ENCODE data around the gene DBNDD1. TPM values are rescaled to one million over a fixed set of nuclear protein-coding genes. Genes with fewer than 3 reads are reported as not detected.

DBNDD1 gene
- total RNA-seq, 4 donors from 2014 or later, result 2.1 to 14.3 (median 5.1) TPM

DNA sequence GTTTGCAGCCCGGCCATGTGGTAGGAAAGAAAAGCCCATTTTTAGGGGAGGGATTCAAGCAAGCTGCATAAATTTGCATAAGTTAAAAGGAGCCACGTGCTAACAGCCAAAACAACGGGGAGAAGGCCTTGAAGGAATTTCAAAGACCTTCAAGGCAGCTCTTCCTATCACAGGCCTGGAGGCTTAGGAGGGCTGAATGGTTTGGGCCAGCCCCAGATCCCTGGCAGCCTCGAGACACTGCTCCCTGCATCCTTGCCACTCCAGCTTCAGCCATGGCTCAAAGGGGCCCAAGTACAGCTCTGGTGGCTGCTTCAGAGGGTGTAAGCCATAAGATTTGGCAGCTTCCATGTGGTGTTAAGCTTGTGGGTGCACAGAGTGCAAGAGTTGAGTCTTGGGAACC lies 35.3 kb upstream of the DBNDD1 start:
- Histone ChIP-seq H3K27ac (replicated peaks in 1 of 4) (no peak overlapping the region), H3K4me3 (no peak overlapping the region), H3K27me3 (peaks cover 0 to 6% (median 0%) of the 10 kb centered on the region in 4 donors), H3K4me1 (no peaks in the 10 kb centered on the region), H3K36me3 (no peaks in the 10 kb centered on the region), H3K9me3 (peaks cover 0 to 14% (median 9%) of the 10 kb centered on the region in 4 donors)
- intact Hi-C loops (cut with DNase I), result no loop called here
- 56% methylated on average over 4 of the region's 4 CpGs for WGBS
- DNase-seq (ENCODE audit: extremely low spot score), result no peak
- TF ChIP-seq, protein P1, sequence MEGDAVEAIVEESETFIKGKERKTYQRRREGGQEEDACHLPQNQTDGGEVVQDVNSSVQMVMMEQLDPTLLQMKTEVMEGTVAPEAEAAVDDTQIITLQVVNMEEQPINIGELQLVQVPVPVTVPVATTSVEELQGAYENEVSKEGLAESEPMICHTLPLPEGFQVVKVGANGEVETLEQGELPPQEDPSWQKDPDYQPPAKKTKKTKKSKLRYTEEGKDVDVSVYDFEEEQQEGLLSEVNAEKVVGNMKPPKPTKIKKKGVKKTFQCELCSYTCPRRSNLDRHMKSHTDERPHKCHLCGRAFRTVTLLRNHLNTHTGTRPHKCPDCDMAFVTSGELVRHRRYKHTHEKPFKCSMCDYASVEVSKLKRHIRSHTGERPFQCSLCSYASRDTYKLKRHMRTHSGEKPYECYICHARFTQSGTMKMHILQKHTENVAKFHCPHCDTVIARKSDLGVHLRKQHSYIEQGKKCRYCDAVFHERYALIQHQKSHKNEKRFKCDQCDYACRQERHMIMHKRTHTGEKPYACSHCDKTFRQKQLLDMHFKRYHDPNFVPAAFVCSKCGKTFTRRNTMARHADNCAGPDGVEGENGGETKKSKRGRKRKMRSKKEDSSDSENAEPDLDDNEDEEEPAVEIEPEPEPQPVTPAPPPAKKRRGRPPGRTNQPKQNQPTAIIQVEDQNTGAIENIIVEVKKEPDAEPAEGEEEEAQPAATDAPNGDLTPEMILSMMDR (IDR thresholded peaks at IDR 0.05), result no peak
- TF ChIP-seq EP300 (IDR thresholded peaks at IDR 0.05), result no peak
- TF ChIP-seq POLR2A (IDR thresholded peaks at IDR 0.05; ENCODE audit: low read depth), result no peak
- no peak for TF ChIP-seq POLR2AphosphoS5 (IDR thresholded peaks at IDR 0.05)

DNA sequence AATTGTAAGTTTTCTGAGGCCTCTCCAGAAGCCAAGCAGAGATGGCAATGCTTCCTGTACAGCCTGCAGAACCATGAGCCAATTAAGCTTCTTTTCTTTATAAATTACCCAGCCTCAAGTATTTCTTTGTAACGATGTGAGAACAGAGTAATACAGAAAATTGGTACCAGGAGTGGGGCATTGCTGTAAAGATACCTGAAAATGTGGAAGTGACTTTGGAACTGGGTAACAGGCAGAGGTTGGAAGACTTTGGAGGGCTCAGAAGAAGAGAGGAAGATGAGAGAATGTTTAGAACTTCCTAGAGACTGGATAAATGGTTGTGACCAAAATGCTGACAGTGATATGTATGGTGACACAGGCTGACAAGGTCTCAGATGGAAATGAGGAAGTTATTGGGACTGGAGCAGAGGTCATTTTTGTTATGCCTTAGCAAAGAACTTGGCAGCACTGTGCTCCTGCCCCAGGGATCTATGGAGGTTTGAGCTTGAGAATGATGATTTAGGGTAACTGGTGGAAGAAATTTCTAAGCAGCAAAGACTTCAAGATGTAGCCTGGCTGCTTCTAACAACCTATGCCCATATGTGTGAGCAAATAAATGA lies 34.7 kb upstream of the DBNDD1 start:
- TF ChIP-seq EP300 (IDR thresholded peaks at IDR 0.05) (no peak), POLR2A (IDR thresholded peaks at IDR 0.05; ENCODE audit: low read depth) (no peak), POLR2AphosphoS5 (IDR thresholded peaks at IDR 0.05) (no peak)
- TF ChIP-seq, protein P1 (IDR thresholded peaks at IDR 0.05), result no peak
- intact Hi-C loops (cut with DNase I), result no loop called here
- H3K36me3 ChIP-seq, result no peaks in the 10 kb centered on the region

DNA sequence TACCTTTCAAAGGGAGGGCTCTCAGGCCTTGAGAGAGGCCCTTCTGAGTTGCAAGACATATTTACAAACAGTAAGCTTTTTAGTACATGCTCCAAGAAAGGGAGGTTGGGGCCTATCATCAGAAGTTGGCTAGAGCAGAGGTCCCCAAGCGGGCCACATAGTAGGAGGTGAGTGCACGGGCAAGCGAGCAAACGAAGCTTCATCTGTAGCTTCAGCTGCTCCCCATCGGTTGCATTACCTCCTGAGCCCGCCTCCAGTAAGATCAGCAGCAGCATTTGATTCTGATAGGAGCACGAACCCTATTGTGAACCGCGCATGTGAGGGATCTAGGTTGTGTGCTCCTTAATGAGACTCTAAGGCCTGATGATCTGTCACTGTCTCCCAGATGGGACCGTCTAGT lies 31.7 kb upstream of the DBNDD1 start:
- H3K4me3 ChIP-seq, result no peak overlapping the region
- peaks cover 10 to 24% (median 22%) of the 10 kb centered on the region in 4 donors for H3K4me1 ChIP-seq
- no peak for TF ChIP-seq EP300 (IDR thresholded peaks at IDR 0.05)
- TF ChIP-seq, protein P1 (IDR thresholded peaks at IDR 0.05), result no peak
- no peak for TF ChIP-seq POLR2A (IDR thresholded peaks at IDR 0.05; ENCODE audit: low read depth)
- TF ChIP-seq POLR2AphosphoS5 (IDR thresholded peaks at IDR 0.05), result no peak
- WGBS, result 89% methylated on average over 10 of the region's 10 CpGs
- no peak for DNase-seq (ENCODE audit: extremely low spot score)
- peaks cover 0 to 31% (median 4%) of the 10 kb centered on the region in 4 donors for H3K27me3 ChIP-seq
- intact Hi-C loops (cut with DNase I), result no loop called here
- peaks cover 0 to 14% (median 9%) of the 10 kb centered on the region in 4 donors for H3K9me3 ChIP-seq
- H3K27ac ChIP-seq (replicated peaks in 1 of 4), result no peak overlapping the region
- H3K36me3 ChIP-seq, result no peaks in the 10 kb centered on the region

More for the DNA sequence above, 34.7 kb upstream of the DBNDD1 start:
- no peak overlapping the region for H3K27ac ChIP-seq (replicated peaks in 1 of 4)
- peaks cover 0 to 6% (median 0%) of the 10 kb centered on the region in 4 donors for H3K27me3 ChIP-seq
- H3K4me3 ChIP-seq, result no peak overlapping the region
- WGBS, result 73% methylated on average over 1 of the region's 1 CpG
- no peak for DNase-seq (ENCODE audit: extremely low spot score)
- H3K9me3 ChIP-seq, result peaks cover 0 to 14% (median 9%) of the 10 kb centered on the region in 4 donors
- H3K4me1 ChIP-seq, result no peaks in the 10 kb centered on the region

DNA sequence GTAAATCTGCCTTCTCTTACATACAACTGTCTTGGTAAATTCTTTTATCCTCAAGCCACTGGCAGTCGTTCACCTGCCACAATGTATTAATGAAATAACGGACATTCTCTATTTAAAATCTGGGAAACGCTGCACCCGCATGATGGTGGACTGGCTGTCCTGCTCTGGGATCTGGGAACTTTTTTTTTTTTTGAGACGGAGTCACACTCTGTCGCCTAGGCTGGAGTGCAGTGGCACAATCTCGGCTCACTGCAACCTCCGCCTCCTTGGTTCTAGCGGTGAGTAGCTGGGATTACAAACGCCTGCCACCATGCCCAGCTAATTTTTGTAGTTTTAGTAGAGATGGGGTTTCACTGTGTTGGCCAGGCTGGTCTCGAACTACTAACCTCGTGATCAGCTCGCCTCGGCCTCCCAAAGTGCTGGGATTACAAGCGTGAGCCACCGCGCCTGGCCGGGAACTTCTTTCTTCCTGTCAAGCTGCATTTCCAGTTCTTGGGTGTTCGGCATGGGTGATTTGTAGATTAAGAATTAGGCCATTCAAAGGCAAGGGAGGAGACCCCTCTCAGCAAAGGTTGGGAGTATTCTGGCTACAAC lies 29.6 kb upstream of the DBNDD1 start:
- 86% methylated on average over 16 of the region's 19 CpGs for WGBS
- Histone ChIP-seq H3K4me3 (peak overlapping the region in 1 of 4 donors; percentile 30), H3K4me1 (peaks cover 10 to 24% (median 22%) of the 10 kb centered on the region in 4 donors), H3K27ac (replicated peaks in 1 of 4) (peak overlapping the region in 2 of 4 donors; percentile 27 to 43), H3K9me3 (peaks cover 0 to 2% (median under 1%) of the 10 kb centered on the region in 4 donors), H3K36me3 (no peaks in the 10 kb centered on the region), H3K27me3 (peaks cover 0 to 26% (median 4%) of the 10 kb centered on the region in 4 donors)
- intact Hi-C loops (cut with DNase I), result no loop called here
- no peak for DNase-seq (ENCODE audit: extremely low spot score)
- TF ChIP-seq POLR2A (IDR thresholded peaks at IDR 0.05; ENCODE audit: low read depth) (no peak), EP300 (IDR thresholded peaks at IDR 0.05) (no peak), POLR2AphosphoS5 (IDR thresholded peaks at IDR 0.05) (no peak)
- TF ChIP-seq, protein P1 (IDR thresholded peaks at IDR 0.05), result no peak
